GM12878 (cell line): ENCODE data around the gene GPR17. TPM values are rescaled to one million over a fixed set of nuclear protein-coding genes. Genes with fewer than 3 reads are reported as not detected.
A peak's percentile ranks its signal among the peaks of the same experiment; 100 is the strongest.

ENCODE experiments used
- ATAC-seq: fragments of 200-7000 bp; cut with Tn5 transposase; 3 replicates; pipeline ENCODE4 v1.9.1; 2020; ENCODE audit warnings: mild to moderate bottlenecking, moderate library complexity
- BruUV-seq: library from RNA; stranded (reverse); fragments of 400-500 nt; replicated peaks from 2 replicates; lab custom pipeline; 2021; lab: Mats Ljungman, UMichigan
- CTCF ChIA-PET: fragments of 300-600 bp; sonication (Branson Sonifier 250); formaldehyde crosslinking; extraction: SDS; loops from one replicate; lab custom pipeline; 2021; ENCODE audit warnings: inconsistent platforms; lab: Yijun Ruan, JAX
- POLR2A ChIA-PET: fragments of 350-600 bp; formaldehyde crosslinking; extraction: SDS; loops from one replicate; lab custom pipeline; 2021; ENCODE audit warnings: inconsistent platforms; lab: Charles Lee
- RAD21 ChIA-PET: fragments of 300-600 bp; sonication (Branson Sonifier 250); formaldehyde crosslinking; loops from one replicate; lab custom pipeline; 2023; ENCODE audit warnings: antibody characterized with exemption; ENCODE audit not compliant: unreplicated experiment; lab: Charles Lee
- SMC1A ChIA-PET: fragments of 300-600 bp; sonication (Branson Sonifier 250); formaldehyde crosslinking; loops from one replicate; lab custom pipeline; 2023; ENCODE audit not compliant: unreplicated experiment, uncharacterized antibody; lab: Charles Lee
- DNase-seq: peaks from one replicate; pipeline ENCODE4 v3.0.0-alpha.2; 2011; ENCODE audit warnings: low read depth, low spot score
- FAIRE-seq: peaks from 3 replicates; lab custom pipeline; 2011; peaks lifted over from hg19 to GRCh38; lab: Jason Lieb, UNC
- H2AFZ ChIP-seq: 2 replicates; pipeline ENCODE4 v1.6.0; 2011; ENCODE audit warnings: low read depth, low read length, control low read depth; ENCODE audit not compliant: control insufficient read depth
- H3K27ac ChIP-seq: 2 replicates; pipeline ENCODE4 v1.5.1; 2011; ENCODE audit warnings: control low read depth; ENCODE audit not compliant: control insufficient read depth, insufficient read depth
- H3K27me3 ChIP-seq, 2 experiments: replicated peaks in 1 of 2; 2 replicates each; pipeline versions ENCODE4 v1.6.0 to v1.6.1; 2011; ENCODE audit warnings: low read length in 1 of 2; ENCODE audit not compliant: control insufficient read depth in 2 of 2, insufficient read depth in 2 of 2
- H3K36me3 ChIP-seq, 2 experiments: 2 replicates each; pipeline ENCODE4 v1.5.1; 2011; ENCODE audit warnings: low read length in 1 of 2; ENCODE audit not compliant: control insufficient read depth in 2 of 2, insufficient read depth in 2 of 2
- H3K4me1 ChIP-seq: 2 replicates; pipeline ENCODE4 v1.6.1; 2011; ENCODE audit warnings: mild to moderate bottlenecking, low read length, moderate library complexity, mixed read lengths; ENCODE audit not compliant: control insufficient read depth, insufficient read depth
- H3K4me2 ChIP-seq: 2 replicates; pipeline ENCODE4 v1.6.0; 2011; ENCODE audit warnings: control low read depth; ENCODE audit not compliant: control insufficient read depth, insufficient read depth
- H3K4me3 ChIP-seq: fragments of 200-600 bp; sonication (generic); 2 replicates; pipeline ENCODE4 v1.5.1; 2016
- H3K79me2 ChIP-seq: 2 replicates; pipeline ENCODE4 v1.6.0; 2011; ENCODE audit warnings: low read length; ENCODE audit not compliant: control insufficient read depth, insufficient read depth
- H3K9ac ChIP-seq: 2 replicates; pipeline ENCODE4 v1.8.0; 2011; ENCODE audit warnings: low read length, control low read depth, mixed read lengths; ENCODE audit not compliant: control insufficient read depth, insufficient read depth
- H3K9me3 ChIP-seq: replicated peaks from 3 replicates; pipeline ENCODE4 v1.5.1; 2011; ENCODE audit warnings: mild to moderate bottlenecking, low read length; ENCODE audit not compliant: control insufficient read depth, insufficient read depth
- H4K20me1 ChIP-seq: 2 replicates; pipeline ENCODE4 v1.6.0; 2011; ENCODE audit not compliant: control insufficient read depth, insufficient read depth
- BCL11A ChIP-seq: IDR thresholded peaks from 2 replicates; pipeline ENCODE4 v1.6.1; 2011; ENCODE audit warnings: low read depth, low read length
- CHD1 ChIP-seq: IDR thresholded peaks from 2 replicates; pipeline ENCODE4 v1.6.1; 2012; ENCODE audit warnings: low read depth, low read length, improper control_type of control experiment
- ESRRA ChIP-seq: IDR thresholded peaks from 2 replicates; pipeline ENCODE4 v1.6.1; 2012; ENCODE audit warnings: mild to moderate bottlenecking, low read length, improper control_type of control experiment
- NFXL1 ChIP-seq: fragments of 450-650 bp; IDR thresholded peaks from 2 replicates; pipeline ENCODE4 v1.6.1; 2017; ENCODE audit warnings: antibody characterized with exemption, mild to moderate bottlenecking, borderline replicate concordance
- ZNF622 ChIP-seq: fragments of 450-650 bp; IDR thresholded peaks from 2 replicates; pipeline ENCODE4 v1.6.1; 2017; ENCODE audit warnings: mild to moderate bottlenecking, inconsistent platforms
- whole genome bisulfite sequencing: methylation state at CpG from one replicate; pipeline ENCODE4 v1.1.6; 2016; ENCODE audit warnings: low lambda C conversion rate; ENCODE audit not compliant: insufficient replicate concordance, insufficient coverage; ENCODE audit errors: missing lambda C conversion rate; 5-methylcytosine and 5-hydroxymethylcytosine counted together
- in situ Hi-C: fragments of 300-500 bp; cut with MboI; formaldehyde crosslinking; loops from 9 replicates; pipeline ENCODE4 v1.14.3; 2018; ENCODE audit warnings: mixed read lengths
- intact Hi-C: fragments of 100-400 bp; cut with micrococcal nuclease; formaldehyde crosslinking; loops from one replicate; pipeline ENCODE4 v1.14.2; 2022; ENCODE audit not compliant: unreplicated experiment
- polyA plus RNA-seq, 11 experiments: library from polyadenylated mRNA; depleted of rRNA in 4 of 11; unstranded in 6 of 11; stranded (reverse) in 5 of 11; fragments of >200 nt; fragmentation: Nextera tagmentation in 4 of 11; fragmentation: Illumina TruSeq in 1 of 11; extraction: Ambion mirVana in 4 of 11; extraction: Trizol in 1 of 11; gene quantifications; 1 replicate in 1 of 11; 2 replicates in 10 of 11; pipeline versions ENCODE4 v1.2.1 to v1.2.3, GENCODE V29; 2011 to 2016; ENCODE audit warnings: inconsistent platforms in 2 of 11, missing spikeins in 2 of 11, low read depth in 1 of 11
- total RNA-seq, 4 experiments: library from RNA; depleted of rRNA in 3 of 4; stranded (reverse); fragments of >200 nt in 3 of 4; fragmentation: Illumina TruSeq in 1 of 4; extraction: Trizol in 1 of 4; gene quantifications; 2 replicates each; pipeline versions ENCODE4 v1.2.1 to v1.2.3, GENCODE V29; 2013 to 2021
- TF ChIP-seq, protein P1 (sequence below): IDR thresholded peaks from 2 replicates; pipeline ENCODE4 v1.6.1; 2011; ENCODE audit warnings: borderline replicate concordance, low read depth, mild to moderate bottlenecking, moderate library complexity, mixed read lengths, low read length; ENCODE audit not compliant: insufficient read depth; ENCODE audit errors: extremely low read length
- TF ChIP-seq, protein P2 (sequence below): fragments of 450-650 bp; IDR thresholded peaks from 2 replicates; pipeline ENCODE4 v1.6.1; 2016; ENCODE audit warnings: mild to moderate bottlenecking
- TF ChIP-seq, protein P3 (sequence below): fragments of 450-650 bp; conservative IDR thresholded peaks from 2 replicates; pipeline ENCODE4 v1.6.1; 2017; ENCODE audit warnings: mild to moderate bottlenecking, moderate library complexity

GPR17 gene
- total and polyA plus RNA-seq, 10 of the 15 experiments (the other 5 are each of a cell fraction or from before 2014, with no cell fraction given) = not detected

DNA sequence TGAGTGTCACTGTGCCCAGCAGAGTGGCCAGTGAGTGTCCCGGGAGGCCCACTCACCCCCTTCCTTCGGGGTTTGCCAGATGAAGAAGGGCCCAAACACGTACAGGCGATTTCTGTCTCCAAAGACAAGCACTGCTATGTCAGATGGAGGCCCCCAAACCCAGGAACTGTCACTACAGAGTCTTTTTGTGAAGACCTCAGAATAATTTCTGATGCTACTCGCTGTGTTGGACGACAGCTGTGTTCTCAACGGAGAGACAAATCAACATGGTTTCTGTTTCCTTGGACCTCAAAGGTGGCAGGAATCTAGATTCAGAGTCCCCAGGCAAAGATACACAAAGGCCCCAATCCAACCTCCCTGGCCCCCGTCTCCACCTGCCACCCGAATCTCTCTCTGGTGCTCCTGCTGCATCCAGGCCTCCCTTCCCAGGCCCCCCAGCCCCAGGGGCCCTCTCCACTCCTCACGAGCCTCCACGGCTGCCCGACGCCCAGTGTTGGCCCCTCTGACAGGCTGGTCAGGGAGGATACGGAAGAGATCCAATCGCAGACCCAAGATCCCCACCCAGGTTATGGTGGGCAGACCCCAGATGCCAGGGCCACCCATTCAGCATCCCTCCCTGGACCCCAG, 2.4 kb upstream of the GPR17 start (continued):
- TF ChIP-seq ZNF622 = no peak
- TF ChIP-seq, protein P1, sequence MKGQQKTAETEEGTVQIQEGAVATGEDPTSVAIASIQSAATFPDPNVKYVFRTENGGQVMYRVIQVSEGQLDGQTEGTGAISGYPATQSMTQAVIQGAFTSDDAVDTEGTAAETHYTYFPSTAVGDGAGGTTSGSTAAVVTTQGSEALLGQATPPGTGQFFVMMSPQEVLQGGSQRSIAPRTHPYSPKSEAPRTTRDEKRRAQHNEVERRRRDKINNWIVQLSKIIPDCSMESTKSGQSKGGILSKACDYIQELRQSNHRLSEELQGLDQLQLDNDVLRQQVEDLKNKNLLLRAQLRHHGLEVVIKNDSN = no peak

DNA sequence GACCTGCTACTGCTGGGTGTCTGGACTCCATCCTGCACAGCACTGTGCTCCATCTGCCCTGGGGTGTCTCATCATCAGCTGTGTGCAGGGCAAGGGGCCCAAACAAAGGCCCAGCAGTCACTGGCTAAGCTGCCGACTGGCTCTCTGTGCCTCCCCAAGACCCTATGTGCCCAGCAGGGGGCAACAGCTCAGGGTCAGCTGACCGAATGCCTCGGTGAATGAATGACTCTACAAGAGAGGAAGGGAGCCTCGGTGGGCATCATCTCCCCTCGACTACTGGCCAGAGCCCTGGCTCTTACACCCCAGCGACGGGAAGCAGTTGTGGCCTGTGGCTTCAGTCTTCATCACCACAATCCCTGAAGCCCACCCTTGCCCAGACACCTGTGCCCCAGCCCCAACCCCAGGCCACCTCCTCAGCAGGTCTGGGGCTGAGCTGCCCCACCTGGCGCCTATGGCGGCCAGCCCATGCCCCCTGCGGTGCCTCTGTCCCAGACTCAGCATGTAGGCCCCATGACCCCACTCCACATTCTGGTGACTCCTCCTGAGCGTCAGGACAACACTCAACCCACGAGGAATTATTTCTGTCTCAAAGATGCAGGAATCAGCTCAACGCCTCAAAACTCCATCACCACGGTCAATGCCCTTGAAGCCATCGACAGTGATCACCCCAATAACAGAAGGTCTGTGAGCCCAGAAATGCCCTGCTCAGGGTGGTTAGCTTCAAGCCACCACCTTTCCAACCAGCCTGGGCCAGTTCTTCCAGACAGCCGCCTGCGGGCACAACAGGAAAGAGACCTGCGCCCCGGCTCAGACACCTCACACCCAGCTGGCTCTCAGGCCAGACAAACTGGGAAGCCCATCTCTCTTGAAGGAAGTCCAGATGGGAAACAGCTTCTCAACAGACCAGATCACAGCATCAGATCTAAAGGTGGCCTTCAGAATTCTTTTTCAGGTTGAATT, 1.6 kb upstream of the GPR17 start:
- in situ Hi-C loops = loop anchor here (5.0 kb wide), 1 partner anchor 447 kb away; no protein-coding TSS in a partner anchor
- Histone ChIP-seq H3K9ac (no peak overlapping the region), H3K4me1 (no peaks in the 10 kb centered on the region), H2AFZ (no peak overlapping the region), H3K27ac (no peak overlapping the region), H3K79me2 (no peaks in the 10 kb centered on the region), H3K36me3 (no peaks in the 10 kb centered on the region), H3K4me2 (no peak overlapping the region), H3K9me3 (no peaks in the 10 kb centered on the region), H3K4me3 (no peak overlapping the region), H4K20me1 (no peaks in the 10 kb centered on the region), H3K27me3 (no peaks in the 10 kb centered on the region)
- TF ChIP-seq, protein P2, sequence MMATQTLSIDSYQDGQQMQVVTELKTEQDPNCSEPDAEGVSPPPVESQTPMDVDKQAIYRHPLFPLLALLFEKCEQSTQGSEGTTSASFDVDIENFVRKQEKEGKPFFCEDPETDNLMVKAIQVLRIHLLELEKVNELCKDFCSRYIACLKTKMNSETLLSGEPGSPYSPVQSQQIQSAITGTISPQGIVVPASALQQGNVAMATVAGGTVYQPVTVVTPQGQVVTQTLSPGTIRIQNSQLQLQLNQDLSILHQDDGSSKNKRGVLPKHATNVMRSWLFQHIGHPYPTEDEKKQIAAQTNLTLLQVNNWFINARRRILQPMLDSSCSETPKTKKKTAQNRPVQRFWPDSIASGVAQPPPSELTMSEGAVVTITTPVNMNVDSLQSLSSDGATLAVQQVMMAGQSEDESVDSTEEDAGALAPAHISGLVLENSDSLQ = no peak
- TF ChIP-seq BCL11A (no peak), ESRRA (no peak), NFXL1 (no peak), CHD1 (no peak)
- TF ChIP-seq, protein P3, sequence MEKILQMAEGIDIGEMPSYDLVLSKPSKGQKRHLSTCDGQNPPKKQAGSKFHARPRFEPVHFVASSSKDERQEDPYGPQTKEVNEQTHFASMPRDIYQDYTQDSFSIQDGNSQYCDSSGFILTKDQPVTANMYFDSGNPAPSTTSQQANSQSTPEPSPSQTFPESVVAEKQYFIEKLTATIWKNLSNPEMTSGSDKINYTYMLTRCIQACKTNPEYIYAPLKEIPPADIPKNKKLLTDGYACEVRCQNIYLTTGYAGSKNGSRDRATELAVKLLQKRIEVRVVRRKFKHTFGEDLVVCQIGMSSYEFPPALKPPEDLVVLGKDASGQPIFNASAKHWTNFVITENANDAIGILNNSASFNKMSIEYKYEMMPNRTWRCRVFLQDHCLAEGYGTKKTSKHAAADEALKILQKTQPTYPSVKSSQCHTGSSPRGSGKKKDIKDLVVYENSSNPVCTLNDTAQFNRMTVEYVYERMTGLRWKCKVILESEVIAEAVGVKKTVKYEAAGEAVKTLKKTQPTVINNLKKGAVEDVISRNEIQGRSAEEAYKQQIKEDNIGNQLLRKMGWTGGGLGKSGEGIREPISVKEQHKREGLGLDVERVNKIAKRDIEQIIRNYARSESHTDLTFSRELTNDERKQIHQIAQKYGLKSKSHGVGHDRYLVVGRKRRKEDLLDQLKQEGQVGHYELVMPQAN = no peak
- intact Hi-C loops = loop anchor here (5.0 kb wide), 1 partner anchor 117 kb away; the partner anchor contains the start of gene IWS1
- POLR2A ChIA-PET = no interaction called here
- CTCF ChIA-PET = interaction anchor here (0.9 to 1.7 kb wide), 4 partner anchors 10 to 447 kb away, joined by 3 to 5 read pairs (median 3); no protein-coding TSS in a partner anchor
- DNase-seq (no peak), FAIRE-seq (no peak), ATAC-seq (peak; percentile 11; the same call in 1 of the 3 replicates)
- BruUV-seq = no TSS peak
- SMC1A ChIA-PET = interaction anchor here (0.7 to 1.6 kb wide), 3 partner anchors 53 to 118 kb away, joined by 3 read pairs; partner anchors contain the start of gene IWS1
- 65% methylated on average over 19 of the region's 19 CpGs for WGBS
- RAD21 ChIA-PET = no interaction called here
